Amniotic epithelial cell (primary cell): ENCODE results near the gene FIBCD1.

Experiments
- DNase-seq: peaks from one replicate; pipeline ENCODE4 v3.0.0-alpha.2; 2010; ENCODE audit warnings: low read depth

Gene FIBCD1

DNA sequence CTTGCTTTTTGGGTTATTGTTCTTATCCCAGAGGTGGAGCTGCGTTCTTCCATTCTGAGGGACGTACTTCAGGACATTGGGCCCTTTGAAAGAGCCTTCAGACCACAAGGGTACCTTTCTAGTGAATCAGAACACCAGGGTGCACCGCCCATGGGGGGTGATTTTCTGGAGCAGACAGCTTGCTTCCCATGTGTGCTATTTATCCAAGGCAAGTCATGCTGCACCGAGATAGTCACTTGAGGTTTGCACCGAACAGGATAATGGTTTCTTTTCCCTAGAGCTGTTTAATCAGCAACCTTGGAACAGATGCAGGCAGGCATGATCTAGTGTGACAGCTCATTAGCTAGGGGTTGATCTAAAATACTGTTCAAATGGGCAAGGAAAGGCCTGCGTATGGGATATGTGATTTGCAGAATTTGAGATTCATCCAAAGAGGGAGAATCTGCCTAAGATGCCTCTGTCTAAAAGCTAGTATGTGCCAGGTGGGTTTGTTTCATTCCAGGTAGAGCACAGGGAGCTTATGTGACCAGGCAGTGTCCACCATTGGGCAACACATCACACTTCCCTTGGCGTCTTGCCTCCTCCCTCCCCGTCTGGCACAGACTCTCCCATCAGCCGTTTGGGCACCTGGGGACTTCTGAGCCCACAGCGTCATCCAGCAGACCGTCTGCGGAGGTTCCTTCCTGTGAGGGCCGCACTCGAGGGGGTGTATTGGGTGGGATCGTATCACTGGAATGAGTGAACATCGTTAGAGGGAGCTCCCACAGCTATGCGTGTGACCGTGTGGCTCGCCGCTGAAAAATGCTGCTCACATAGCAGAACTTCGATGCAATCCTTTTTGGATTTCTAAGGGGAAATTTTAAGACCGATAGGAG is 80.9 kb downstream of the FIBCD1 start:
- DNase-seq, result peak; percentile 64

DNA sequence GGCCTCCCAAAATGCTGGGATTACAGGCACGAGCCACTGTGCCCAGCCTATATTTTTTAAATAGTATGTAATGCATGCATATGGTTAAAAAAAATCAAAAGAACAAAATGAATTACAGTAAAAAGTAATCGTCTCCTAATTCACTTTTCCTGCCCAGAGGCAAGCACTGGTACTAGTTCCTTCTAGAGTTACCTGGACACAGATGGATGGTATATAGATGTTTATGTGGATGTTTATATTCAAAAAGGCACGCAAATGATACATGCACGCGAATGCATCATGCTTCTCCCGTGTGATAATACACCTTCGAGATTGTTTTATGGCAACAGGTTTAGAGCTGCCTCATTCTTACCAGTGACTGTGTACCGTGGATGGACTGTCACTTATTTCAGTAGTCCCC is 82.6 kb downstream of the FIBCD1 start:
- no peak for DNase-seq

DNA sequence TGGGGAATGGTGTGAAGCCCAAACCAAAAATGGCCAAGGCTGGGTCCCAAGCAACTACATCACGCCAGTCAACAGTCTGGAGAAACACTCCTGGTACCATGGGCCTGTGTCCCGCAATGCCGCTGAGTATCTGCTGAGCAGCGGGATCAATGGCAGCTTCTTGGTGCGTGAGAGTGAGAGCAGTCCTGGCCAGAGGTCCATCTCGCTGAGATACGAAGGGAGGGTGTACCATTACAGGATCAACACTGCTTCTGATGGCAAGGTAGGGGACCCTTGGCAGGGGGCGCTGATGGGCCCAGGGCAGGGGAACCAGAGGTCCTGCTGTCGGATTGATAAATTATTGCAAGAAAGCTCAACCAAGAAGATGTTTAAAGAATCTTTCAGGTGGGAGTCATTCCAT is 84.2 kb downstream of the FIBCD1 start:
- no peak for DNase-seq

DNA sequence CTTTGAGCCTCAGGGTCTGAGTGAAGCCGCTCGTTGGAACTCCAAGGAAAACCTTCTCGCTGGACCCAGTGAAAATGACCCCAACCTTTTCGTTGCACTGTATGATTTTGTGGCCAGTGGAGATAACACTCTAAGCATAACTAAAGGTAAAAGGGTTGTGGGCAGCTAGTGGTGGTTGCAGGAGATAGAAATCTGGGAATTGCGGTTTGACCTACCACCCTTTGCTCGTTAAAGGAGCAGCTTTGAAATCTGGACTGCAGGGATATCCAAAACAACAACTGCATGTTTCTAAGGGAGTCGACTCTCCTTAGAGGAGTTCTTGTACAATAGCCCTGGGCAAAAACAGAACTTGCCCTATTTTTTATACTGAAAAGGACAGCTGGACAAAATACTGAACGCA is 85.0 kb downstream of the FIBCD1 start:
- DNase-seq, result peak; percentile 86

DNA sequence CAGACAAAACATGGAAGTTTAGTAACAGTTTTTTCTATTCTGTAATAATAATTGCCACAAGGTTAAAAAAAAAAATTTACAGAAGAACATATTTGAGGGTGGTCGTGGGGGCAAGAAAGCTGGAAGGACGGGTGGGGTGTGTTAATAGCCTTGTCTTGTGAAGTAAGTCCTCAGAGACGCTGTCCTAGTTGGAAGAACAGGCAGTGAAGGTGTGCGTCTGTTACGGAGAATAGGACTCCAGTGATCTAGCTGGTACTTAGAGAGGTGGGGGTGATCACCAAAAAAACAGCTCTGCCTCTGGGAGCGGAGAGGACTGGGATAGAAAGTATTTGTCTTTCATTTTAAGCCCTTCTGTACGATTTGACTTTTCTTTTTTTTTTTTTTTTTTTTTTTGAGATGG is 86.2 kb downstream of the FIBCD1 start:
- DNase-seq, result no peak
